GM23248 (cell line): ENCODE results near the gene FMNL3.

Experiments used
- EZH2 ChIP-seq: fragments of 200-600 bp; sonication (generic); IDR thresholded peaks from 2 replicates; pipeline ENCODE4 v1.6.1; 2018; ENCODE audit warnings: antibody characterized with exemption, mild to moderate bottlenecking; ENCODE audit not compliant: insufficient read depth, poor library complexity, severe bottlenecking
- EZH2phosphoT487 ChIP-seq: fragments of 200-600 bp; sonication (generic); IDR thresholded peaks from 2 replicates; pipeline ENCODE4 v1.6.1; 2018; ENCODE audit warnings: antibody characterized with exemption, moderate library complexity, mild to moderate bottlenecking, low read depth; ENCODE audit not compliant: insufficient read depth

GRCh38 chr12:49635656-49636055, 71.5 kb downstream of the FMNL3 start:
- TF ChIP-seq EZH2phosphoT487 (no peak), EZH2 (no peak)
